ENCODE results near the gene LCE2D.

Gene LCE2D

GRCh38 chr1:152663098-152663497 is at the start of gene LCE2D:
LCE2D (plus strand) TSS chr1:152663380; CDS start chr1:152664106, 726 bp downstream.
- no peak within 1 kb of the TSS for H3K27ac ChIP-seq
- TF ChIP-seq CTCF (IDR thresholded peaks at IDR 0.05), result no peak
- no peak for TF ChIP-seq ZFX (IDR thresholded peaks at IDR 0.05; ENCODE audit: borderline replicate concordance)

- TF ChIP-seq ZFX (IDR thresholded peaks at IDR 0.05; ENCODE audit: borderline replicate concordance) (no peak), CTCF (IDR thresholded peaks at IDR 0.05) (no peak)
- H3K27ac ChIP-seq, result no peak within 1 kb of the TSS
These were observed 49.7 kb upstream of the LCE2D start, which contains the start of gene LCE3B for GRCh38 chr1:152613511-152613910. LCE3B (plus strand) TSS chr1:152613811; CDS start chr1:152613811, 0 bp downstream.

GRCh38 chr1:152621993-152622392 is 41.2 kb upstream of the LCE2D start:
- no peak for TF ChIP-seq CTCF (IDR thresholded peaks at IDR 0.05)
- TF ChIP-seq ZFX (IDR thresholded peaks at IDR 0.05; ENCODE audit: borderline replicate concordance), result no peak
- H3K27ac ChIP-seq, result no peak overlapping the region

GRCh38 chr1:152622803-152623202 is 40.4 kb upstream of the LCE2D start, which contains the start of gene LCE3A:
LCE3A (minus strand) TSS chr1:152623103; CDS start chr1:152623103, 0 bp downstream.
- no peak within 1 kb of the TSS for H3K27ac ChIP-seq
- TF ChIP-seq CTCF (IDR thresholded peaks at IDR 0.05), result no peak
- no peak for TF ChIP-seq ZFX (IDR thresholded peaks at IDR 0.05; ENCODE audit: borderline replicate concordance)

GRCh38 chr1:152623203-152623844 is 39.9 kb upstream of the LCE2D start:
- TF ChIP-seq CTCF (IDR thresholded peaks at IDR 0.05), result peak; percentile 72
- no peak for TF ChIP-seq ZFX (IDR thresholded peaks at IDR 0.05; ENCODE audit: borderline replicate concordance)
- no peak overlapping the region for H3K27ac ChIP-seq

GRCh38 chr1:152626744-152627143 is 36.4 kb upstream of the LCE2D start:
- TF ChIP-seq ZFX (IDR thresholded peaks at IDR 0.05; ENCODE audit: borderline replicate concordance), result no peak
- no peak for TF ChIP-seq CTCF (IDR thresholded peaks at IDR 0.05)
- H3K27ac ChIP-seq, result no peak overlapping the region

GRCh38 chr1:152630596-152630995 is 32.6 kb upstream of the LCE2D start:
- TF ChIP-seq ZFX (IDR thresholded peaks at IDR 0.05; ENCODE audit: borderline replicate concordance) (no peak), CTCF (IDR thresholded peaks at IDR 0.05) (no peak)
- no peak overlapping the region for H3K27ac ChIP-seq
